Muscle of leg (tissue), 11 donors: ENCODE results near the gene CCDC152. TPM values are rescaled to one million over a fixed set of nuclear protein-coding genes. Genes with fewer than 3 reads are reported as not detected.

Source experiments
- DNase-seq: peaks from one replicate; pipeline ENCODE4 v3.0.0; 2013
- H3K27ac ChIP-seq: one replicate; pipeline ENCODE4 v1.5.1; 2013; ENCODE audit warnings: mild to moderate bottlenecking, low read length, control low read depth
- H3K27me3 ChIP-seq: one replicate; pipeline ENCODE4 v1.6.1; 2013; ENCODE audit warnings: low read length; ENCODE audit not compliant: control insufficient read depth, insufficient read depth
- H3K36me3 ChIP-seq: one replicate; pipeline ENCODE4 v1.6.1; 2013; ENCODE audit warnings: low read length; ENCODE audit not compliant: control insufficient read depth, insufficient read depth
- H3K4me1 ChIP-seq: one replicate; pipeline ENCODE4 v1.6.1; 2013; ENCODE audit warnings: low read length; ENCODE audit not compliant: control insufficient read depth, insufficient read depth
- H3K4me3 ChIP-seq: one replicate; pipeline ENCODE4 v1.5.1; 2013; ENCODE audit warnings: low read length, control low read depth
- H3K9me3 ChIP-seq: replicated peaks from 2 replicates; pipeline ENCODE4 v1.6.1; 2013; ENCODE audit warnings: low read depth, low read length; ENCODE audit not compliant: control insufficient read depth
- WGBS: methylation state at CpG from one replicate; pipeline ENCODE4 v1.1.5; 2013; ENCODE audit warnings: missing lambda C conversion rate; ENCODE audit not compliant: insufficient coverage; 5-methylcytosine and 5-hydroxymethylcytosine counted together
- polyA plus RNA-seq, 8 donors: library from polyadenylated mRNA; unstranded; fragments of 120-200 nt; gene quantifications; one replicate each; pipeline versions ENCODE4 v1.2.1 to v1.2.3, GENCODE V29; 2013; ENCODE audit warnings: inconsistent platforms in 1 of 8, low replicate concordance in 1 of 8; ENCODE audit not compliant: insufficient read length in 8 of 8, insufficient read depth in 1 of 8
- total RNA-seq: library from RNA; stranded (reverse); fragments of 120-200 nt; gene quantifications from one replicate; pipeline ENCODE4 v1.2.4, GENCODE V29; 2013

Gene CCDC152
- total and polyA plus RNA-seq, 9 donors = 1.3 to 5.7 (median 4.6) TPM

GRCh38 chr5:42799668-42800114 lies 43.1 kb downstream of the CCDC152 start:
- peaks cover 5% of the 10 kb centered on the region for H3K36me3 ChIP-seq

GRCh38 chr5:42800748-42801330 lies 44.2 kb downstream of the CCDC152 start:
- Histone ChIP-seq H3K4me3 (no peak overlapping the region), H3K36me3 (peaks cover 5% of the 10 kb centered on the region)

More at GRCh38 chr5:42799668-42800114, 43.1 kb downstream of the CCDC152 start:
- no peak overlapping the region for H3K27ac ChIP-seq
- H3K4me1 ChIP-seq = no peaks in the 10 kb centered on the region
- peaks cover 2% of the 10 kb centered on the region for H3K9me3 ChIP-seq
- no peak overlapping the region for H3K4me3 ChIP-seq
- no peak for DNase-seq
- no CpG with 5 or more reads among the region's 9 CpGs for WGBS
- H3K27me3 ChIP-seq = no peaks in the 10 kb centered on the region

GRCh38 chr5:42801516-42802166 lies 45.0 kb downstream of the CCDC152 start:
- no peaks in the 10 kb centered on the region for H3K27me3 ChIP-seq
- H3K4me3 ChIP-seq = no peak overlapping the region
- no peaks in the 10 kb centered on the region for H3K4me1 ChIP-seq
- 100% methylated on average over 2 of the region's 6 CpGs for WGBS
- H3K27ac ChIP-seq = no peak overlapping the region
- H3K9me3 ChIP-seq = peaks cover 2% of the 10 kb centered on the region
- H3K36me3 ChIP-seq = peaks cover 5% of the 10 kb centered on the region
- no peak for DNase-seq

More at GRCh38 chr5:42800748-42801330, 44.2 kb downstream of the CCDC152 start:
- Histone ChIP-seq H3K9me3 (peaks cover 2% of the 10 kb centered on the region), H3K27me3 (no peaks in the 10 kb centered on the region), H3K27ac (no peak overlapping the region), H3K4me1 (no peaks in the 10 kb centered on the region)
- 100% methylated on average over 1 of the region's 8 CpGs for WGBS
- DNase-seq = no peak

- WGBS = no CpG with 5 or more reads among the region's 4 CpGs
- Histone ChIP-seq H3K27ac (no peak overlapping the region), H3K4me1 (no peaks in the 10 kb centered on the region), H3K36me3 (peaks cover 5% of the 10 kb centered on the region), H3K9me3 (no peaks in the 10 kb centered on the region), H3K27me3 (no peaks in the 10 kb centered on the region), H3K4me3 (no peak overlapping the region)
- no peak for DNase-seq
These were observed 48.2 kb downstream of the CCDC152 start for GRCh38 chr5:42804717-42805339.

GRCh38 chr5:42806004-42806700 lies 49.5 kb downstream of the CCDC152 start:
- Histone ChIP-seq H3K27me3 (no peaks in the 10 kb centered on the region), H3K9me3 (no peaks in the 10 kb centered on the region), H3K4me3 (no peak overlapping the region), H3K27ac (no peak overlapping the region), H3K36me3 (no peaks in the 10 kb centered on the region), H3K4me1 (no peaks in the 10 kb centered on the region)
- DNase-seq = no peak
- 90% methylated on average over 2 of the region's 2 CpGs for WGBS

GRCh38 chr5:42806701-42807262 lies 50.2 kb downstream of the CCDC152 start:
- Histone ChIP-seq H3K4me1 (no peaks in the 10 kb centered on the region), H3K27ac (no peak overlapping the region), H3K27me3 (no peaks in the 10 kb centered on the region), H3K9me3 (no peaks in the 10 kb centered on the region), H3K36me3 (no peaks in the 10 kb centered on the region), H3K4me3 (no peak overlapping the region)
- no peak for DNase-seq
- WGBS = no CpG with 5 or more reads among the region's 3 CpGs

GRCh38 chr5:42807722-42808447 lies 51.3 kb downstream of the CCDC152 start:
- no peaks in the 10 kb centered on the region for H3K9me3 ChIP-seq
- no peak for DNase-seq
- H3K27me3 ChIP-seq = no peaks in the 10 kb centered on the region
- no peak overlapping the region for H3K4me3 ChIP-seq
- H3K27ac ChIP-seq = no peak overlapping the region
- WGBS = no CpG with 5 or more reads among the region's 2 CpGs
- H3K4me1 ChIP-seq = no peaks in the 10 kb centered on the region
- no peaks in the 10 kb centered on the region for H3K36me3 ChIP-seq

GRCh38 chr5:42808888-42809611 lies 52.4 kb downstream of the CCDC152 start:
- WGBS = 100% methylated on average over 1 of the region's 4 CpGs
- H3K27ac ChIP-seq = no peak overlapping the region
- H3K4me3 ChIP-seq = no peak overlapping the region

More at GRCh38 chr5:42808888-42809611, 52.4 kb downstream of the CCDC152 start:
- no peaks in the 10 kb centered on the region for H3K36me3 ChIP-seq
- no peak for DNase-seq
- H3K9me3 ChIP-seq = no peaks in the 10 kb centered on the region
- H3K4me1 ChIP-seq = no peaks in the 10 kb centered on the region
- no peaks in the 10 kb centered on the region for H3K27me3 ChIP-seq
